IMR-90 (cell line): ENCODE data around the gene TM9SF4.

Experiments
- BHLHE40 ChIP-seq: fragments of 150-350 bp; IDR thresholded peaks from 2 replicates; pipeline ENCODE4 v1.6.1; 2016; ENCODE audit warnings: mild to moderate bottlenecking, low read depth, low read length
- CHD1 ChIP-seq: IDR thresholded peaks from 2 replicates; pipeline ENCODE4 v1.6.1; 2012; ENCODE audit warnings: low read depth, low read length, improper control_type of control experiment
- FOS ChIP-seq: fragments of 150-350 bp; IDR thresholded peaks from 2 replicates; pipeline ENCODE4 v1.6.1; 2016; ENCODE audit warnings: low read depth, low read length
- POLR2A ChIP-seq: IDR thresholded peaks from 2 replicates; pipeline ENCODE4 v1.6.1; 2012; ENCODE audit warnings: mild to moderate bottlenecking, low read depth, low read length
- RAD21 ChIP-seq: IDR thresholded peaks from 2 replicates; pipeline ENCODE4 v1.6.1; 2012; ENCODE audit warnings: low read length, improper control_type of control experiment
- RCOR1 ChIP-seq: IDR thresholded peaks from 2 replicates; pipeline ENCODE4 v1.6.1; 2012; ENCODE audit warnings: mild to moderate bottlenecking, low read length, improper control_type of control experiment; ENCODE audit not compliant: insufficient replicate concordance
- TF ChIP-seq, protein P1 (sequence below): conservative IDR thresholded peaks from 2 replicates; pipeline ENCODE4 v1.5.1; 2012; ENCODE audit warnings: mild to moderate bottlenecking, low read depth, low read length, improper control_type of control experiment

- TF ChIP-seq POLR2A (no peak), RAD21 (no peak), FOS (no peak), BHLHE40 (no peak), CHD1 (no peak), RCOR1 (no peak)
- TF ChIP-seq, protein P1, sequence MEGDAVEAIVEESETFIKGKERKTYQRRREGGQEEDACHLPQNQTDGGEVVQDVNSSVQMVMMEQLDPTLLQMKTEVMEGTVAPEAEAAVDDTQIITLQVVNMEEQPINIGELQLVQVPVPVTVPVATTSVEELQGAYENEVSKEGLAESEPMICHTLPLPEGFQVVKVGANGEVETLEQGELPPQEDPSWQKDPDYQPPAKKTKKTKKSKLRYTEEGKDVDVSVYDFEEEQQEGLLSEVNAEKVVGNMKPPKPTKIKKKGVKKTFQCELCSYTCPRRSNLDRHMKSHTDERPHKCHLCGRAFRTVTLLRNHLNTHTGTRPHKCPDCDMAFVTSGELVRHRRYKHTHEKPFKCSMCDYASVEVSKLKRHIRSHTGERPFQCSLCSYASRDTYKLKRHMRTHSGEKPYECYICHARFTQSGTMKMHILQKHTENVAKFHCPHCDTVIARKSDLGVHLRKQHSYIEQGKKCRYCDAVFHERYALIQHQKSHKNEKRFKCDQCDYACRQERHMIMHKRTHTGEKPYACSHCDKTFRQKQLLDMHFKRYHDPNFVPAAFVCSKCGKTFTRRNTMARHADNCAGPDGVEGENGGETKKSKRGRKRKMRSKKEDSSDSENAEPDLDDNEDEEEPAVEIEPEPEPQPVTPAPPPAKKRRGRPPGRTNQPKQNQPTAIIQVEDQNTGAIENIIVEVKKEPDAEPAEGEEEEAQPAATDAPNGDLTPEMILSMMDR, result no peak
Measured at GRCh38 chr20:32157611-32158010, 48.1 kb downstream of the TM9SF4 start.
